Kidney (tissue), 14 donors: Measurements from ENCODE around the gene UST. TPM values are rescaled to one million over a fixed set of nuclear protein-coding genes. Genes with fewer than 3 reads are reported as not detected.

ENCODE experiments used
- DNase-seq, 5 donors: peaks; one replicate each; pipeline ENCODE4 v3.0.0-alpha.2; 2013 to 2020
- FAIRE-seq: peaks from 2 replicates; lab custom pipeline; 2012; peaks lifted over from hg19 to GRCh38; lab: Jason Lieb, UNC
- H3K27ac ChIP-seq, 2 donors: one replicate each; pipeline ENCODE4 v1.7.0; 2013; ENCODE audit warnings: low read depth in 2 of 2, low read length in 2 of 2, inconsistent platforms in 1 of 2
- H3K27me3 ChIP-seq: one replicate; pipeline ENCODE4 v1.7.1; 2013; ENCODE audit warnings: low read length, inconsistent platforms; ENCODE audit not compliant: control insufficient read depth, insufficient read depth
- H3K36me3 ChIP-seq, 3 donors: one replicate each; pipeline versions ENCODE4 v1.7.0 to v1.7.1; 2013; ENCODE audit warnings: low read length in 3 of 3, control low read depth in 1 of 3, inconsistent platforms in 1 of 3; ENCODE audit not compliant: insufficient read depth in 3 of 3, control insufficient read depth in 2 of 3
- H3K4me1 ChIP-seq, 3 donors: one replicate each; pipeline versions ENCODE4 v1.7.0 to v1.7.1; 2013; ENCODE audit warnings: low read length in 3 of 3, inconsistent platforms in 1 of 3, low read depth in 1 of 3; ENCODE audit not compliant: control insufficient read depth in 2 of 3, insufficient read depth in 2 of 3
- H3K4me3 ChIP-seq, 3 donors: one replicate each; pipeline versions ENCODE4 v1.7.0 to v1.8.1; 2013; ENCODE audit warnings: low read length in 3 of 3, control low read depth in 1 of 3, inconsistent platforms in 1 of 3
- H3K9ac ChIP-seq, 3 donors: one replicate each; pipeline versions ENCODE4 v1.7.0 to v1.7.1; 2013; ENCODE audit warnings: low read length in 3 of 3, control low read depth in 1 of 3, inconsistent platforms in 1 of 3
- H3K9me3 ChIP-seq, 3 donors: one replicate each; pipeline versions ENCODE4 v1.7.0 to v1.7.1; 2013; ENCODE audit warnings: low read length in 3 of 3, control low read depth in 1 of 3, inconsistent platforms in 1 of 3; ENCODE audit not compliant: control insufficient read depth in 2 of 3, insufficient read depth in 1 of 3
- intact Hi-C: fragments of 100-400 bp; cut with DNase I; formaldehyde crosslinking; loops from one replicate; pipeline ENCODE4 v1.11.1; 2022
- polyA plus RNA-seq: library from polyadenylated mRNA; stranded (reverse); fragments of 350-450 nt; fragmentation: Illumina TruSeq; extraction: RNeasy Lipid Tissue Mini Kit (QIAGEN cat#74804); gene quantifications from one replicate; pipeline ENCODE4 v1.2.3, GENCODE V29; 2014; ENCODE audit warnings: low read depth, low replicate concordance; ENCODE audit not compliant: insufficient read depth
- total RNA-seq: library from RNA; stranded (reverse); fragmentation: NEBNext Ultra II Directional; extraction: Animal tissue kit (Norgen Biotek cat#: 25700); gene quantifications from one replicate; pipeline ENCODE4 v1.2.1, GENCODE V29; 2021
- TF ChIP-seq, protein P1 (sequence below): IDR thresholded peaks from 3 replicates; pipeline ENCODE4 v1.5.1; 2012; ENCODE audit warnings: mild to moderate bottlenecking, moderate library complexity, borderline replicate concordance; ENCODE audit not compliant: insufficient read depth; ENCODE audit errors: extremely low read depth
- donor health status: control.
- donor health status: control.
- donor health status: control.
- donor health status: control.
- donor health status: control.
- donor health status: DM: yes; HTN: yes; CAD: no.
- donor health status: Normal renal cell carcinoma (clear cell type).

The UST gene
- total and polyA plus RNA-seq, 2 donors from 2014 or later = 3.2 to 4.2 TPM

DNA sequence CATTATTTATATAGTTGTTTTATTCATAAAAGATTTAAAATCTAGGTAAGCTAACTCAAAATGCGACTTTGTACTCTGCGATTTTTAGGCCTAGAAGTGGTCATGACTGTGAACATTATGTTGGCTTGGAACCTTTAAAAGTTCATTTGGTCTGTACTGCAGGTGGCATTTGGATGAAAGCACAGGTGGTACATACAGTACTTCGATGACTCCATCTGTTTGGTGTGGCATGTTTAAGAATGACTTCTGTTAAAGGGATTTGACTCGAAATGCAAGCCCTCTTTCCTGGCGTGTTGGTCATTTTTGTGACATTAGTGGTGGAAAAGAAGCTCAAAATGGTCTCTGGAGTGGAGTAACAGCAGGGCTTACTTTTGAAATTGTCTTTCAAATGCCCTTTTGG is 118.1 kb downstream of the UST start:
- H3K36me3 ChIP-seq = no peaks in the 10 kb centered on the region
- no peak overlapping the region for H3K4me3 ChIP-seq
- H3K4me1 ChIP-seq = no peaks in the 10 kb centered on the region
- TF ChIP-seq, protein P1, sequence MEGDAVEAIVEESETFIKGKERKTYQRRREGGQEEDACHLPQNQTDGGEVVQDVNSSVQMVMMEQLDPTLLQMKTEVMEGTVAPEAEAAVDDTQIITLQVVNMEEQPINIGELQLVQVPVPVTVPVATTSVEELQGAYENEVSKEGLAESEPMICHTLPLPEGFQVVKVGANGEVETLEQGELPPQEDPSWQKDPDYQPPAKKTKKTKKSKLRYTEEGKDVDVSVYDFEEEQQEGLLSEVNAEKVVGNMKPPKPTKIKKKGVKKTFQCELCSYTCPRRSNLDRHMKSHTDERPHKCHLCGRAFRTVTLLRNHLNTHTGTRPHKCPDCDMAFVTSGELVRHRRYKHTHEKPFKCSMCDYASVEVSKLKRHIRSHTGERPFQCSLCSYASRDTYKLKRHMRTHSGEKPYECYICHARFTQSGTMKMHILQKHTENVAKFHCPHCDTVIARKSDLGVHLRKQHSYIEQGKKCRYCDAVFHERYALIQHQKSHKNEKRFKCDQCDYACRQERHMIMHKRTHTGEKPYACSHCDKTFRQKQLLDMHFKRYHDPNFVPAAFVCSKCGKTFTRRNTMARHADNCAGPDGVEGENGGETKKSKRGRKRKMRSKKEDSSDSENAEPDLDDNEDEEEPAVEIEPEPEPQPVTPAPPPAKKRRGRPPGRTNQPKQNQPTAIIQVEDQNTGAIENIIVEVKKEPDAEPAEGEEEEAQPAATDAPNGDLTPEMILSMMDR = no peak
- H3K27ac ChIP-seq = no peak overlapping the region
- no peaks in the 10 kb centered on the region for H3K9me3 ChIP-seq
- no peak overlapping the region for H3K9ac ChIP-seq
- no peaks in the 10 kb centered on the region for H3K27me3 ChIP-seq
- no peak for DNase-seq
- FAIRE-seq = no peak
- intact Hi-C loops = no loop called here

DNA sequence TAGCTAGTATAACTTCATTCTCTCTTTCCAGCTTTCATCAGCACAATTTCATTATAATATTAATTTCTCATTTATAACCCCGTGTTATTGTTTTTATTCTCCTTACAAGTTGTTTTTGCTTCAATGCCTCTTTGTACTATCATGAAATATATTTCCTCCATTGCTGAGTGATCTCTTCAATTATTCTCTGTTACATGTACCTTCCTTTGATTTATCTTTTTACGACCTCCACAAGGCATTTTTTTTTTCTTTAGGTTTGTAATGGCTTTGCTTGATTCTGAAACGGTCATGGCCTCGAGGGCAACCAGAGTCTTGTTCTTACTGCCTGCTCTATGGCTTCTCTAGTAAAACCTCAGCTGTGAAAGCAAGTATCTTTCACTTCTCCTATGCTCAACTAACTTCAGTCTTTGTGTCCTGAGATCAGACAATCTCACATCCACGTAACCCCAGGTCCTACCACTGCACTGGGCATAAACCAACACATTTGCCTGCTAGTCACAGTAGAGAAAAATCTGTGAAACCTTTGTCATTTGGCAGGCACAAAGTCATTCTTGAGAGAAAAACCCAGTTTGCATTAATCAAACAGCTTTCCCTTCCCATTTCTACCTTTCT is 119.9 kb downstream of the UST start:
- no peaks in the 10 kb centered on the region for H3K9me3 ChIP-seq
- H3K27me3 ChIP-seq = no peaks in the 10 kb centered on the region
- H3K36me3 ChIP-seq = no peaks in the 10 kb centered on the region
- TF ChIP-seq, protein P1 = no peak
- FAIRE-seq (no peak), DNase-seq (no peak)
- H3K27ac ChIP-seq = no peak overlapping the region
- H3K4me1 ChIP-seq = no peaks in the 10 kb centered on the region
- no peak overlapping the region for H3K4me3 ChIP-seq
- intact Hi-C loops = no loop called here
- H3K9ac ChIP-seq = no peak overlapping the region

DNA sequence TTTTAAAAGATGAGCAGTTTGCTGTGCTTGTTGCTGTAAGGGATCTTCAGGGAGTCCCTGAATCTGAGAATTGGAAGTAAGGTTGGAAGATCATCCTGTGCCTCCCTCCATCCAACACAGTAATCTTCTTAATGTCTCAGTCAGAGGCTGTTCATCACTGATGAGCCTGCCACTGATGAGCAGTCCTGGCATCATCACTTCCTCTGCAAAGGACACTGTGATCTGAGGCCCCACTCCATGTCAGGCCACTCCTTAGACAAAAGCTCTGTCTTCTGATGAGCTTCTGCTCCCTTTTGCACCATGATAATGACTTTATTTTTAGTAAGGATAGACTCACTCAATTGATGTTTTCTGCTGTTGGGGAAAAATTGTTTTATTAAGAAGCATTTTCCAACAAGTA is 121.0 kb downstream of the UST start:
- intact Hi-C loops = no loop called here
- FAIRE-seq (no peak), DNase-seq (no peak)
- H3K9me3 ChIP-seq = no peaks in the 10 kb centered on the region
- H3K27ac ChIP-seq = no peak overlapping the region
- TF ChIP-seq, protein P1 = no peak
- H3K9ac ChIP-seq = no peak overlapping the region
- H3K36me3 ChIP-seq = no peaks in the 10 kb centered on the region
- no peaks in the 10 kb centered on the region for H3K27me3 ChIP-seq
- H3K4me3 ChIP-seq = no peak overlapping the region
- no peaks in the 10 kb centered on the region for H3K4me1 ChIP-seq

DNA sequence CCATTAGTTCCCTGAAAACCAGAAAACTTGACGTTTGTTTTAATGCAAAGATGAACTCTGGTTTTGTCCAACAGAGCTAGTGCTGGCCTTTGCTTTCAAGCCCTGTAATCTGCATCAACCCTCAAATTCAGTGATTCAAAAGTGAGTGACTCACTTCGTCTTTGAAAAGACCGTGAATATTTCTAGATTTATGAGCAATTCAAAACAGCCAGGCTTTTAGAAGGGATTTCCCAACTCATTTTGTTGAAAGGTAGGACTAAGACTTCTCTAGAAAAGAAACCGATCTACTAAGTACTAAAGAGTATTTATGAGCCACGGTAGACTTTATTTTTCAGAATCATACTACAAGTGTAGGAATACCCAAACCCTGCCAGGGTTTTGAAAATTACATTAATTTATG is 121.5 kb downstream of the UST start:
- DNase-seq (no peak), FAIRE-seq (no peak)
- TF ChIP-seq, protein P1 = no peak
- H3K9me3 ChIP-seq = no peaks in the 10 kb centered on the region
- no peak overlapping the region for H3K9ac ChIP-seq
- H3K4me3 ChIP-seq = no peak overlapping the region
- H3K27ac ChIP-seq = no peak overlapping the region
- H3K36me3 ChIP-seq = no peaks in the 10 kb centered on the region
- no peaks in the 10 kb centered on the region for H3K4me1 ChIP-seq
- H3K27me3 ChIP-seq = no peaks in the 10 kb centered on the region
- intact Hi-C loops = no loop called here
